GM12801 (cell line): ENCODE data around the gene GNG7.

ENCODE experiments used
- CTCF ChIP-seq: IDR thresholded peaks from one replicate; pipeline ENCODE4 v1.5.1; 2011; ENCODE audit warnings: control low read depth; ENCODE audit not compliant: insufficient read length; ENCODE audit errors: extremely low read depth

GNG7 gene

GRCh38 chr19:2476451-2477140, 225.9 kb downstream of the GNG7 start:
- no peak for TF ChIP-seq CTCF

GRCh38 chr19:2475702-2476450, 226.6 kb downstream of the GNG7 start, which contains the start of gene GADD45B:
Gene GADD45B (plus strand): TSS chr19:2476127. CDS start chr19:2476359, 232 bp downstream.
- TF ChIP-seq CTCF = no peak

- TF ChIP-seq CTCF = no peak
Observed at GRCh38 chr19:2475018-2475701, 227.3 kb downstream of the GNG7 start.

- TF ChIP-seq CTCF = no peak
Observed at GRCh38 chr19:2474232-2475017, 228.1 kb downstream of the GNG7 start.

GRCh38 chr19:2469102-2469914, 233.2 kb downstream of the GNG7 start:
- TF ChIP-seq CTCF = no peak

GRCh38 chr19:2468596-2468995, 233.9 kb downstream of the GNG7 start:
- TF ChIP-seq CTCF = no peak
